GM21529 (cell line): ENCODE results near the gene C1RL.

Source experiments
- ATAC-seq: cut with Tn5 transposase; IDR thresholded peaks from one replicate; pipeline ENCODE4 v1.9.1; 2021; ENCODE audit not compliant: unreplicated experiment

Gene C1RL, protein sequence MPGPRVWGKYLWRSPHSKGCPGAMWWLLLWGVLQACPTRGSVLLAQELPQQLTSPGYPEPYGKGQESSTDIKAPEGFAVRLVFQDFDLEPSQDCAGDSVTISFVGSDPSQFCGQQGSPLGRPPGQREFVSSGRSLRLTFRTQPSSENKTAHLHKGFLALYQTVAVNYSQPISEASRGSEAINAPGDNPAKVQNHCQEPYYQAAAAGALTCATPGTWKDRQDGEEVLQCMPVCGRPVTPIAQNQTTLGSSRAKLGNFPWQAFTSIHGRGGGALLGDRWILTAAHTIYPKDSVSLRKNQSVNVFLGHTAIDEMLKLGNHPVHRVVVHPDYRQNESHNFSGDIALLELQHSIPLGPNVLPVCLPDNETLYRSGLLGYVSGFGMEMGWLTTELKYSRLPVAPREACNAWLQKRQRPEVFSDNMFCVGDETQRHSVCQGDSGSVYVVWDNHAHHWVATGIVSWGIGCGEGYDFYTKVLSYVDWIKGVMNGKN

DNA sequence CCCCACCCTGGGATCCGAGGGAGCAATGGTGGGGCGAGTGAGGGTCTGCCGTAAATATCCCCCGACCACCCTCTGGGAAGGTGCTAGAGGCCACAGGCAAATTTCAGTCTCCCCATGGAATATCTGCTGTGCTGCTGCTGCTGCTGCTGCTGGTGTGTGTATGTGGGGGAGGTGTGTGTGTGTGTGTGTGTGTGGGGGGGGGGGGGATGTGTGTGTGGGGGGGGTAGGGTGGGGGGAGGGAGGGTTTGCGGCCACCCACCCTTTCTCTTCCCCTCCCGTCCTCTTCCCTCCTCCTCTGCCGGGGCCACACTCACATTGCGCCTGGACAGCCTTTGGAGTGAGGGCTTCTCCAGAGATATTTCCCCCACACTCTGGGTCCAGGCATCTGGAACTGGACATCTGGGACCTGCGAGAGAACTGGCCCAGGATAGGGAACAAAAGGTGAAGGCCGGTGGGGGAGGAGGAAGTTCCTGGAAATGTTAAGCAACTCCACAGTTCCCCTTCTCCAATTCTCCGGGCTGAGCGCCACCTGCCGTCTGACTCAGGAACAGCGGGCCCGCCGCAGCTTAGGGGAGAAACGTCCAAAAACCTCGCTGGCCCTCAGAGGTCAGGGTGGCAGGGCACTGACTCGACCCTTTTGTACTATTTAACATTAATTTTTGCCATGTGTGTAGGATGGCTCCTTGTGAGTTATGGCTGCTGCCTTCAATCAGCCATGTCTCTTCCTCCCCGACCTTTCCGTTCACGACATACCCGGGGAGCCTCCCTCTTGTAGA lies at the start of gene C1RL:
Gene C1RL, minus strand, starts transcription at position 419 of the 776 bp plus-strand sequence. Its CDS starts 34 bp downstream, at position 385.
- peak; percentile 53 for ATAC-seq

DNA sequence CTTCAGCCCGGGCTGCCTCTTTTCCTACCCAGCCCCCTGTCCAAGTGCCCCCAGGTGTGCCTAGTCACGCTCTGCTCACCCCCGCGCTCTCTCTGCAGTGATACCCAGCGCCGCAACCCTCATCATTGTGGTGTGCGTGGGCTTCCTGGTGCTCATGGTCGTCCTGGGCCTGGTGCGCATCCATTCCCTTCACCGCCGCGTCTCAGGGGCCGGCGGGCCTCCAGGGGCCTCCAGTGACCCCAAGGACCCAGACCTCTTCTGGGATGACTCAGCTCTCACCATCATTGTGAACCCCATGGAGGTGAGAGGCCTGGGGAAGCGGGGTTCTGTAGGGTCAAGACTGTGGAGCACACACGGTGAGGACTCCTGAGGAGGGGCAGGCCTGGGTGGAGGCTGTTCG lies 48.4 kb upstream of the C1RL start:
- no peak for ATAC-seq

DNA sequence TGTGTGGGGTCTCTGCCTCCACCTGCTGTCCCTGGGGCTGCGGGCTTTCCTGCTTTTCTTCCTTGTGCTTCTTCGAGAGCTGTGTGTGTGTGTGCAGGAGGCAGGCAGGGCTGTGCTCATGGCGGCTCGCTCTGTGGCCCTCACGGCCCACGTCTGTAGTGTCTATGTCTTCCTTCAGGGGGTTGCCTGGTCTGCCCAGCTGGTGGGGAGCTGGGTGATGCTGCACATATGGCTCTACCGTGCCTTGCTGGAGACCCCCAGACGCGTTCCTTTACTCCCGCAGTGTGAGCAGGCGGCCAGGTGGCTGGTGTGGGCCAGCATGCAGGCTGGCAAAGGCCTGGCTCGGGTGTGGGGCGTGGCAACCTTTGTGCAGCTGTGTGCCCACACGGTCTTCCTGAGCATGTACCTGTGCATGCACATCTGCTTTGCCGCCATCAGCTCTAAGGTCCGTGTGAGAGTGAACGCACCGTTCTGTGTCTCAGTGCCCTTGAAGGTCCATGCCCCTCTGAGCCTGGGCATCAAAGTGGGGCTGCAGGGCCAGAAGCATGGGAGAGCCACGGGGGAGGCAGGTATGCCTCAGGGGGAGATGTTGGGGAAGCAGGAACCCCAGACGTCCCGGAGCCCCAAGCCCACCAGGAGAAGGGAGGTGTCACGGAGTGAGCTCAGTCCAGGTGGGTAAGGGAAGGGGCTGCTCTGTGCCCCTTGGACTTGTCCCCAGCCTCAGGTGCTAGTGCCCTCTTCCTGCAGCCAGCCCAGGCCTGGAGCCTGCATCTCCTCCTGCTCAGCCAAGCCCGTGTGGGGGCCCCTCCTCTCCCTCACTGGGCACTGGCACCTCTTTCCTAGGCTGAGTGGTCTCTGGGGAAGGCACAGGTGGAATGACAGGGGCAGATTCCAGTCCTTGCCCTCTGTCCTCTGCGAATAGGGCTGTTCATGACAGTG lies 47.5 kb upstream of the C1RL start:
- ATAC-seq: no peak

DNA sequence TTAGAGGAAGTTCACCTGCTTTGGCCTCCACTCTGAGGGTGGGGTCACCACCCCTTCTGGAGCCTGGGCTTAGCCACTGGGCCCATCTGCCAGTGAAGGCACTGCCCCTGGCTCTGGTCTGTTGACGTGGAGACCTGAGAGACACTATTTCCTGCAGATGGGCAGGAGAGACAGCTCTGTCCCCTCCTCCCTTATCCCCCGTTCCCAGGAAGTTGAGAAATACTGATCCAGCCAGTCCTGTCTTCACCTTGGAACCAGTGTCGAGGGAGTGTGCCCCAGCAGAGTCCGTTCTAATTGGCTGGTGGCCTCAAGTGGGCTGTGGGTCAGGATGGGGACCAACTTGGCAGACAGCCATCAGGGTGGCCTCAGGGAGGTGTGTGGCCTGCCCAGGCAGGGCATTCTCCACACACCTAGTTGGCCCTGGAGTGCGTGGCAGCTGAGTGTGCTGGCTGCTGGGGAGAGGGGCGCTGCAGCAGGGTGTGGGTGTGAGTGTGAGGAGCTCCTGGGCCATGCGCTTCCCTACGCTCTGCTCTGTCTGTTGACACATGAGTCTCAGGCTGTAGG lies 46.5 kb upstream of the C1RL start:
- no peak for ATAC-seq

GRCh38 chr12:7154901-7155470 lies 46.0 kb upstream of the C1RL start:
- ATAC-seq: no peak

DNA sequence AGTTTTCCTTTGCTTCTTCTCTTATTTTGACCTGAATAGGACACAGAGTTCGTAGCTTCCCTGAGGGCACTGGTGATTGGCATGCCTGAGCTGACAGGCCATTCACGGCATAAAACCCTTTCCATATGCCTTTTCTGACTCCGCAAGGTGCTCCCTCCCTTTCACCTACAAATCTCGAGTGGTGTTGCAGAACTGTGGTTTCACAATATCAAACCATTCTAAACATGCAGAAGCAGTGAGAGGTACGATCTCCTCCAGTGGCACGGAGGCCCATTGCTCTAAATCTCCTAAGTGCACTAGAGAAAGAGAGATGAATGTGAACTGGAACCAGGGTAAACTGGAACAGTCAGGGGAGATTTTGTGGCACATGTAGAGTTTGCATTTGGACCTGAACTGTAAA lies 45.0 kb upstream of the C1RL start:
- no peak for ATAC-seq

DNA sequence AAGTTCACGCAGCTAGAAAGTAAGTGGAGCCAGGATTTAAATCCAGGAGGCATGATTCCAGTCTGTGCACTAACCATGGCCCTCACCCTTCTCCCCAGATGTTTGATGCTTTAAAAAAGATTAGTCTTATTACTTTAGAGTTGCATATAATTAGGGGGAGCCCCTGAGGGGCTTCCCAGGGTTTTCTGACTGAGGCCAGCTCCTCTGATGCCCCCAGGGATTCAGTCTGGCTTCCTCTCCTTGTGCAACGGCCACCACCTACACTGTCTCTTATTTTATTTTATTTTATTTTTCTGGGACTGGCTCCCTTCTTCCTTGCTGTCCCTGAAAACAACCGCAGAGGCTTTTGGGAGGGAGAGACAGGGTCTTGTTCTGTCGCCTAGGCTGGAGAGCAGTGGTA lies 43.8 kb upstream of the C1RL start:
- no peak for ATAC-seq

- no peak for ATAC-seq
These were observed 42.5 kb upstream of the C1RL start for GRCh38 chr12:7151532-7151931.

GRCh38 chr12:7150841-7151240 lies 41.8 kb upstream of the C1RL start:
- no peak for ATAC-seq

- ATAC-seq: no peak
These were observed 41.3 kb upstream of the C1RL start for GRCh38 chr12:7150356-7150755.

DNA sequence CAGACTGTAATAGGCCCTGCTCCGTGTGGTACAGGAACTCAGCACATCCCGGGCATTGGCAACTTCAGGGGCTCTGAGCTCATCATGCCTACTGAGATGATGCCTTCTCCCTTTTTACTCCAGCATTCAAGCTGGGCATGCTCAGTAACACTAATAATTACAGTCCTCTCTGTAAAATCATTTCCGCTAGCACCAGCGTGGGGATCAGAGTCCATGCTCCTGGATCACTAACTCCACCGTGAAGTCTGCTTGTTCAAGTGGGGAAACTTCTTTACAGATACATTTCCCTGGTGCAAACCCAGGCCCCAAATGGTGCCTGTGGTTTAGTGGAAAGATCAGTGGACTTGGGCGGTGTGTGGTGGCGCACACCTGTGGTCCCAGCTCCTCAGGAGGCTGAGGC lies 37.9 kb upstream of the C1RL start:
- no peak for ATAC-seq

DNA sequence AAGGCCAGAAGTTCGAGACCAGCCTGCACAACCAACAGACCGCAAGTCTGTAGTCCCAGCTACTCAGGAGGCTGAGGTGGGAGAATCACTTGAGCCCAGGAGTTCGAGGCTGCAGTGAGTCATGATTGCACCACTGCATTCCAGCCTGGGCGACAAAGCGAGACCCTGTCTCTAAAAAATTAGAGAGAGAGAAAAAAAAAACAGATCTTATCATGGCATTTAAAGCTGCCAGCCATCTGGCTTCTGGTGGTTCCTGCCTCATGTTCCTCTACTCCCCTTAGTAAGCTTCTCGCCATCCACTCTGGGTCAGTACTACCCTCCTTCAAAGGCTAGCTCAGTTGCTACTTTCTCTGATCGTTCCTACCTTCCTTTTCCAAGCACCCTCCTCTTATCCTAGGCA lies 37.2 kb upstream of the C1RL start:
- no peak for ATAC-seq

DNA sequence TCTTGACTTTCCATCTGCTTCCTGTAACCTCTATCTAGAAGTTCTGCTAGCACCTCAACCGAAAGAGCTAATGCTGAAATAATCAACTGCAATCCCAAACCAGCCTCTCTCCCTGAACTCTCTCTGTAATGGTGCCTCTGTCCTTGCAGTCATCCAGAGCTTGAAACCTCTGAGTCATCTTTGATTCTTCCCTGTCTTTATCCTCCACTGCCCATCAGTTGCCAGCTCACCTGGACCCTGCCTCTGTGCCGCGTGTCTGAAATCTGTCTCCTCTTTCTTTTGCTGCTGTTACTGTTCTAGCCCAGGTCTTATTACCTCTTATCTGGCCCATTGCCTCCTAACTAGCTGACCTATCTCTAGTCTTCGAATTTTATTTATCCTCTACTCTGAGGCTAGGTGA lies 36.7 kb upstream of the C1RL start:
- ATAC-seq: no peak

DNA sequence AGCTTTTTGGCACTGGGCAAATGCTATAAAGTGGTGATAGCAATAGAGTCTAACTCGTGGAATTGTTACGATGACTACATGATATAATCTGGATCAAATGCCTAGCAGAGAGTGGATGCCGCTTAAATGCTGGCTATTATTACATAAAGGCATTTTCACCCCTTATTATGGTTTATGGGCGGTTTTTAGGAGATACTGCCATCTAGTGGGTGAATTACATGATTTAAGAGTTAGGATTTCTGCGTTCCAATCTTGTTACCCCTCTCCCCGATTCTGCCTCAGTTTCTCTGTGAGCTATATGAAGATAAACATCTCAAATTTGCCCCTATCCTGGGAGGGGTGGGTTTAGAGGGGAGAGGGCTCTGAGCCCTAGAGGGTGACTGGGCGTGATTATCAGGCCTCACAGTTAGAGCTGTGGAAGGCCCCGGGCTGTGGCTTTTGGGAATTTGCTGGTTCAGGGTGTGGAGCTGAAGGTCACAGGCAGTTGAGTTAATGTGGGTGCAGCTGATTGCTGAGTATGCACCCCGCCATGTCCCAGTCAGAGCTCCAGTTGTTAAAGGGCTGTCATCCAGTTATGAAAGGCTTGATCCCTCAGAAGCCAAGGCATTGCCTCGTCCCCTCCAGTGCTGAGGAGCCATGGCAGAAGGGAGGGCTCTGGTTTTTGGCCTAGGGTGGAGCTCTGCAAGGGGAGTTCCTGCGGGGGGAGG lies 35.6 kb upstream of the C1RL start:
- no peak for ATAC-seq

GRCh38 chr12:7143564-7143963 lies 34.5 kb upstream of the C1RL start:
- ATAC-seq: no peak

DNA sequence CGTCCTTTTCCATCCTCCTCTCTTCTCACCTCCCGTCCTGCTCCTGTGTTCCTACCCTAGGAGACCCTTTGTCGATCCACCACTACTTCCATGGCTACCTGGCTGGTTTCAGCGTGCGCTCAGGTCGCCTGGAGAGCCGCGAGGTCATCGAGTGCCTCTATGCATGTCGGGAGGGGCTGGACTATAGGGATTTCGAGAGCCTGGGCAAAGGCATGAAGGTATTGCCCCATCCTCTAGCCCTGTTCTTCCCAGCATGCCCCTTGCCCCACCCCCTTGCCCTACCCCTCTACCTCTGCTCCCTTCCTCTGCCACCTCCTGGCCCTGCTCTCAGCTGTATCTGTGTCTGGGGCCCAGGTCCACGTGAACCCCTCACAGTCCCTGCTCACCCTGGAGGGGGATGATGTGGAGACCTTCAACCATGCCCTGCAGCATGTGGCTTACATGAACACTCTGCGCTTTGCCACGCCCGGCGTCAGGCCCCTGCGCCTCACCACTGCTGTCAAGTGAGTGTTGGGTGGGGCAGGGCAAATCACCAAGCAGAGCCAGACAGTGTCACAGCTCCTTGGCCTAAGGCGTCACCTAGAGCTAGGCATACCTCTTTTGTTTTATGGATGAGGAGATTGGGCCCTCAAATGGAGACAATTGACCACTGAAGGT lies 33.9 kb upstream of the C1RL start:
- ATAC-seq: no peak

- ATAC-seq: peak; percentile 52
These were observed 33.1 kb upstream of the C1RL start for GRCh38 chr12:7142056-7142644.

DNA sequence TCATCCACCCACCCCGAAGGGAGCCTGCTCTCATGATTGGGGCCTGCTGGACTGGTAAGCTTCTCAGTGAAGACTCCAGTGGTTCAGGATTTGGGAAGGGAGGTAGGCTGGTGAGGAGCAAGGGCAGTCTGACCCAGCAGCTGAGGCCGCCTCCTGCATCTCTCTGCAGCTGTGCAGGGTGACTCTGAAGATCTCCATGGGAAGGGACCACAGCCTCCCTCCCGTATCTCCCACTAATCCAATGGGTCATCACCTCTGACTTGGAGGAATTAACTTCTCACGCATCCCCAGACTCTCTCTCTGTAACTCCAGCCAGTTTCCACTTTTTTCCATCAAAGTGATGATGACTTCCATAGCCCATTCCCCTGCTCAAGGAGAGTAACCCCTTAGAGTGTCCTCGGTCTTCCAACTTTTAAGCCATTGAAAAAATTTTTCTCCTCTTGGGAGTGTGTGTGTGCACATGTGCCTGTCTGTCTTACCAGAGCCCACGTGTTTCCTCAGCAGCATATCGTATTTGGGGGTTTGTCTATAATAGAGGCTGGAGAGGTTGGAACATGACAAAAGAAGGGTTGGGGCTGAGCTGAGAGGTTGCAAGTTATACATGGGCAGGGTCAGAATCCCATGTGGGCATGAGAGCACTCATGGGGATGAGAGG lies 32.5 kb upstream of the C1RL start:
- ATAC-seq: no peak
